NCI-H187 treated with DMSO at 0.1 percent for 48 hours (cell line): ENCODE measurements around the gene CACNA1C.

Source experiments
- DNase-seq: peaks from one replicate; lab custom pipeline; 2025; lab: John Stamatoyannopoulos, UW

Gene CACNA1C

GRCh38 chr12:2557597-2557996 lies 504.8 kb downstream of the CACNA1C start:
- no peak for DNase-seq

- DNase-seq = no peak
These were observed 507.1 kb downstream of the CACNA1C start for GRCh38 chr12:2559931-2560330.

GRCh38 chr12:2560356-2560755 lies 507.6 kb downstream of the CACNA1C start:
- no peak for DNase-seq

- no peak for DNase-seq
These were observed 508.6 kb downstream of the CACNA1C start for GRCh38 chr12:2561367-2561766.

DNA sequence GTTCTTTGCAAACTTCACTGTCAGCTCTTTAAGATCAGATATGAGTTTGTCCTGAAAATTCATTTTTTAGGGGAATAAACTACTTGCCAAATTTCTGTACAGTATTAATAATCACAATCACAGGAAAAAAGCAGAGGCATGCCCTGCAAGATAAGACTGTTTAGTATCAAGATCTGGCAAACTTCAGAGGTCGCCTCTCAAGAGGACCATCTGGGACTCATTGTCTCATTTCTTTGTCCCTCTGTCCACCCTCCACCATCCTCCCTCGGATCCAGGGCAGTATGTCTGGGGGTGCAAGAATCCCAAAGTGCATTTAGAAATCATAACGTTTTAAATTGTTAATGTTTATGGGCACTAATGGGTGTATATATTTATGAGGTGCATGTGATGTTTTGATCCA lies 509.6 kb downstream of the CACNA1C start:
- no peak for DNase-seq

- no peak for DNase-seq
These were observed 510.9 kb downstream of the CACNA1C start for GRCh38 chr12:2563709-2564108.

- no peak for DNase-seq
These were observed 513.4 kb downstream of the CACNA1C start for GRCh38 chr12:2566161-2566560.

- no peak for DNase-seq
These were observed 514.9 kb downstream of the CACNA1C start for GRCh38 chr12:2567711-2568110.

DNA sequence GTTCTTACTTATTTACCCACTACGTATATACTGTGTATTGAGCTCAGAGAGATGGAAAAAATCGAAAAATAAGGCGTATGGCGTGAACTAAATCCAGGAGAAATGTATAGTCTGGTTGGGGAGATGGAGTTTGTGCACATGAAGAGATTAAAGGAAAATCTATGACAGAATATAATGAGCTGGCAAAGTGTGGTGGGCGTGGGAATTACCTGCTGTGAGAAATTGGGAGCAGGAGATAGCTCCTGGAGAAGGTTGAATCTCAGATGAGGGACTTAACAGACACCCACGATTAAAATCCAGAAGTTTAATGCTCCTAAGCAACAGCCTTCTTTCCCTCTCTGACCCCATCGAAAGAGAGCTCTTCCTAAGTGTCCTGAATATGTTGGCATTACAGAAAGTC lies 517.8 kb downstream of the CACNA1C start:
- no peak for DNase-seq

GRCh38 chr12:2574355-2574935 lies 521.7 kb downstream of the CACNA1C start:
- DNase-seq = no peak

- DNase-seq = no peak
These were observed 522.5 kb downstream of the CACNA1C start for GRCh38 chr12:2575245-2575644.

- no peak for DNase-seq
These were observed 525.4 kb downstream of the CACNA1C start for GRCh38 chr12:2578211-2578610.

GRCh38 chr12:2578772-2579171 lies 526.0 kb downstream of the CACNA1C start:
- DNase-seq = no peak

GRCh38 chr12:2580821-2581220 lies 528.0 kb downstream of the CACNA1C start:
- no peak for DNase-seq

GRCh38 chr12:2581293-2582045 lies 528.7 kb downstream of the CACNA1C start:
- DNase-seq = no peak

DNA sequence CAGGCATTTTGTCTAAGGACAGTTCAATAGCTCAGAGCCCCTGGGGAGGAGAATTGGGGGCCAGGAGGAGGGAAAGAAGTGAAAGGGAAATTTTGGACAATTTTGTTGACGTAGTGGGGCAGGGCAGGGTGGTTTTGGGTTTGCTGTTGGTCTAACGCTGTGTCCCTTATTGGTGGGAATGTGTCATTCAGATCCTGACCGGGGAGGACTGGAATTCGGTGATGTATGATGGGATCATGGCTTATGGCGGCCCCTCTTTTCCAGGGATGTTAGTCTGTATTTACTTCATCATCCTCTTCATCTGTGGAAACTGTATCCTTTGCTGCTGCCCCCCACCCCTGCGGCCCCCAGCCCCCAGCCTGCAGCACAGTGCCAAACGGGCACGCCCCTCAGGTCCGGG lies 529.8 kb downstream of the CACNA1C start:
- no peak for DNase-seq

DNA sequence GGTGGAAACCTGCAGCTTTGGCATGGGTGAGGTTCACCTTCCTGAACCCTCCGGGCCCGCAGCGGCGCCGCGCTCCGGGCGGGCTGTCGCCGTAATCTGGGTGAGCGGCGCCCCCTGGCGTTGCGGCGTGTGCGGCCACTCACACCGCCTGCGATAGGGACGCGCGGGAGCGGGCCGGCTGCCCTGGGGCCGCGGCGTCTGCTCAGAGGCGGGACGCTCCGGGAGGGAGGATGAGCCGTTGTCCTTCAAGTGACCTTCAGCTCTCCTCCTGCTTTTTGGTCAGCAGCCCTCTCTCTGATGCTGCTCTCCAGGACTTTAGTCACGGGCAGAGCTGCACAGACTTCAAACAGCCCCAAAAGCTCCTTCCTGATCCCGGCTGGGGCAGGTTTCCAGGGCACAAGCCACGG lies 530.3 kb downstream of the CACNA1C start:
- no peak for DNase-seq

DNA sequence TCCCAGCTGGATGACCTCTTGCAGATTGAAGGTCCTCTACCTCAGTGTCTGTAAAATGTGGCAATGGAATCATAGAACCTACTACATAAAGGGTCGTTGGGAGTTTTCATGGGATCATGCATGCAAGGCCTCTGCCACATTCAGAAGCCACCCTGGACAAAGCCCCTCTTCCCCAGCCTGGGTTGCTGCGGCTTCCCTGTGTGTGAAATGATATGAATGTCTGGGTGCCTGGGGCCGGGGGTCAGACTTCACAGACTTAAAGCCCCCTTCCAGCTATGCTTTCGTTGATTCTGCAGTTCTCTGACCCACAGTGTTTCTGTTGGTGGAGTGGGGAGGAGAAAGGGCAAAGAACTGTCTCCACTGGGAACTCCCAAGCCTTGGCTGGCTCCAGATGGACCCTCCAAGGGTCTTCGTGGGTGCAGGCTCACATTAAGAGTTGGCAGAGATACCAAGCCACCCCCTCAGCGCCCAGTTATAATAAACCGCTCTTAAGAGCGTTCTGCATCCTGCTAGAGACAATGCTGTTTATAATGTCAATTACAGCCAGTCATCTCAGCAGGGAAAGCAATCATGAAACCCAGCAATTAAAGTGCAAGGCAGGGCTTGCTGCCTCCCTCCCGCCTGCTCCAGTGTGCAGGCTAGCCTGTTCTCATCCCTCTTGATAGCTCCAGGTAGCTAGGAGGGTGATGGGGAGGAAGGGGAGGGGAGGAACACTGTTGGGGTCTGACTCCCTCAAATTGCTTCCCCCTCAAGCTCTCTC lies 531.0 kb downstream of the CACNA1C start:
- DNase-seq = no peak

- DNase-seq = no peak
These were observed 533.6 kb downstream of the CACNA1C start for GRCh38 chr12:2586156-2587038.

GRCh38 chr12:2588345-2588744 lies 535.6 kb downstream of the CACNA1C start:
- no peak for DNase-seq

DNA sequence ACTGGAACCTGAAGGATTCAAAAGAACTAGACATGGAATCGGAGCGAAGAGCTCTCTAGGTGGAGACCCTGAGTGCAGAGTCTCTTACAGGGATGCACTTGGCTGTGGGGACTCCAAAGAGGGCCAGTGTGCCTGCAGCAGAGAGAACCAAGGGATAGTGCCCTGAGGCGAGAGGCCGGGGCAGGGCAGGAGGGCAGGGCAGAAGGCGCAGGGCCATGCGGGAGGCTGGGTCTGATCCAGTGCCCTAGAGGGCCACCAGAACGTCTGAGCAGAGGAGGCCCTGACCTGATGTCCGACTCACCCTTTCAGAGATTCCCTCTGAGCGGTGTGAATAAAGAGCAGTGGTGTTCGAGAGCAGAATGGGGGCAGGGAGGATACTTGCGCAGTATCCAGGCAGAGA lies 536.6 kb downstream of the CACNA1C start:
- no peak for DNase-seq

DNA sequence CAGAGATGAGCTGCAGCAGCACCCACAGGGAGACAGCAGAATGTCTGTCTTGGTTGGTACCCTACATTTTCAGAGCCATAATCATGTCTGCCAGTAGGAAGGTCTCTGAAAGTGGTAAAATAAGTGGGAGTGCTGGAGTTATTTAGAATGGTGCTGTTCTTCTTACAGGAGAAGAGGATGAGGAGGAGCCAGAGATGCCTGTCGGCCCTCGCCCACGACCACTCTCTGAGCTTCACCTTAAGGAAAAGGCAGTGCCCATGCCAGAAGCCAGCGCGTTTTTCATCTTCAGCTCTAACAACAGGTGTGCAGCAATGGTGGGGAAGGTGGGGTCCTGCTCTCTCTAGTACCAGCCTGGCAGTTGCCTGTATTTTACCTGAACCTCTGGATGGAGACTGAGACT lies 540.3 kb downstream of the CACNA1C start:
- DNase-seq = no peak
